ENCODE measurements around the gene PTCH1. TPM values are rescaled to one million over a fixed set of nuclear protein-coding genes. Genes with fewer than 3 reads are reported as not detected.

The PTCH1 gene
- total RNA-seq, 1 experiment from 2014 or later, result 6.6 TPM

DNA sequence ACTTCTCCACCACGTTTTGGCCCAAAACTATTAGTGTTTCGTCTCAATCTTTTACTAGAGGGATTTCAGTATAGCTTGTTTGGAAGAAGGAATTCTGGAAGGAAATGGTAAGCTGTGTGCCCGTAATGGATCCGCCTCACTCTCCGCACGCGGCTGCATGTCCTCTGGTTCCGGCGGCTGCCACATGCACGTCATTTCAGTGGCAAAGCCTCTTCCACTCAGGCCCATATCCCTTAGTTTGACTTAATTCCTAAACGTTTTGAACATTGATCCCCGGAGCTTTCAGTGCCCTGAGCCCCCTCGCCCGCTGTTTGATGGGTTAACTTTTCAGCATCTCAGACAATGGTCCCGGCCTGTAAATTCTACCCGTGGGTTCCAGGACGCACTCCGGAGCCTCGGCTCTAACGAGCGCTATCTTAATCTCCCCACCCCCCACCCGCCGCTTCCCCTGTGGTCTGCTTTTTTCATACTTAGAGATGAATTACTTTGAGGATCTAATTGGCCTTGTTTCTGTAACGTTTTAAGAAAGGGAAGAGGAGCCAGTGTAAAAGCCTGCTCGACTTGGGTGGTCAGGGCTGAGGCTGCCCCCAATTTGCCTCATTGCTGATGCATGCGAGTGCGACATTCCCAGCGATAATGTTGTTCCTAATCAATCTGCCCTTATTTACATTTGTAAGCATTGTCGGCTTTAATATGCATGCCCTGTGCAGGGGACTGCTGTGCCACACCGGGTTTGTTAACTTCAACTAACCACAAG lies 4.6 kb downstream of the PTCH1 start:
- ChIA-PET POLR2A (no interaction called here), CTCF (no interaction called here)
- BruUV-seq (replicated peaks), result no TSS peak
- in situ Hi-C loops (cut with HindIII; ENCODE audit: low pct_unique_long_range_greater_than_20kb, low sequenced_read_pairs) (no loop called here), intact Hi-C loops (cut with micrococcal nuclease; ENCODE audit: unreplicated experiment) (loop anchor here (10.0 kb wide), 1 partner anchor 1113 kb away; no protein-coding TSS in a partner anchor)
- DNase-seq (ENCODE audit: low read depth, low spot score) (no peak), ATAC-seq (no peak)
- peak overlapping the region; percentile 77; the same call in 1 of the 2 replicates for H3K27ac ChIP-seq (ENCODE audit: low read length)
- H3K4me1 ChIP-seq (ENCODE audit: control insufficient read depth, insufficient read depth, low read length), result no peaks in the 10 kb centered on the region
- H3K9me3 ChIP-seq (ENCODE audit: control insufficient read depth, insufficient read depth, low read depth, low read length), result no peaks in the 10 kb centered on the region
- H3K27me3 ChIP-seq (ENCODE audit: control insufficient read depth, insufficient read depth, low read length), result no peaks in the 10 kb centered on the region
- peak overlapping the region; percentile 78 to 82 for H3K4me3 ChIP-seq (ENCODE audit: low read depth in 2 of 2, low read length in 2 of 2)
- TF ChIP-seq REST (IDR thresholded peaks at IDR 0.05; ENCODE audit: insufficient read depth in 1 of 2, low read depth in 2 of 2, low read length in 1 of 2) (no peak), POLR2AphosphoS5 (IDR thresholded peaks at IDR 0.05; ENCODE audit: low read depth, low read length) (no peak), TCF7L2 (IDR thresholded peaks at IDR 0.05; ENCODE audit: low read depth, low read length) (no peak), CTCF (IDR thresholded peaks at IDR 0.05) (no peak), SIN3A (IDR thresholded peaks at IDR 0.05; ENCODE audit: borderline replicate concordance, insufficient read depth, low read depth, low read length) (no peak)
- no peaks in the 10 kb centered on the region; the same call in 1 of the 2 replicates for H3K36me3 ChIP-seq (ENCODE audit: control insufficient read depth, insufficient read depth, low read length)

DNA sequence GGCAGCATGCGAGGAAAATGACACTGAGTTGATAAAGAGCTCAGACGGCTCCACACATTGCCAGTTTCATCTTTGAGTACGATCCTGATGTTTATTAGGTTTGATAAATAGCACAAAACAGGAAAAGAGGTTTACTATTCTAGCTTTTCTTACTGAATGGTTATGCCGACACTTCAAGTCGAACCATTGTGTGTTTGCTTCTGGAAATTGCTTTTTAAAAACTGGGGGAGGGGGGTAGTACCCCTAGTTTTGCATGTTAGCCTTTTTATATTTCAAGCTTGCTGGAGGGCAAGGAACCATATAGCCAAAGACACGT lies 5.2 kb downstream of the PTCH1 start:
- Histone ChIP-seq H3K4me3 (ENCODE audit: low read depth in 2 of 2, low read length in 2 of 2) (peak overlapping the region; percentile 78 to 82), H3K27ac (ENCODE audit: low read length) (peak overlapping the region; percentile 77), H3K27me3 (ENCODE audit: control insufficient read depth, insufficient read depth, low read length) (no peaks in the 10 kb centered on the region), H3K9me3 (ENCODE audit: control insufficient read depth, insufficient read depth, low read depth, low read length) (no peaks in the 10 kb centered on the region), H3K4me1 (ENCODE audit: control insufficient read depth, insufficient read depth, low read length) (no peaks in the 10 kb centered on the region), H3K36me3 (ENCODE audit: control insufficient read depth, insufficient read depth, low read length) (no peaks in the 10 kb centered on the region; the same call in 1 of the 2 replicates)
- ATAC-seq (no peak), DNase-seq (ENCODE audit: low read depth, low spot score) (no peak)
- BruUV-seq (replicated peaks), result TSS peak; percentile 58
- TF ChIP-seq POLR2AphosphoS5 (IDR thresholded peaks at IDR 0.05; ENCODE audit: low read depth, low read length) (no peak), SIN3A (IDR thresholded peaks at IDR 0.05; ENCODE audit: borderline replicate concordance, insufficient read depth, low read depth, low read length) (no peak), TCF7L2 (IDR thresholded peaks at IDR 0.05; ENCODE audit: low read depth, low read length) (no peak), CTCF (IDR thresholded peaks at IDR 0.05) (no peak), REST (IDR thresholded peaks at IDR 0.05; ENCODE audit: insufficient read depth in 1 of 2, low read depth in 2 of 2, low read length in 1 of 2) (no peak)
- POLR2A ChIA-PET, result no interaction called here
- intact Hi-C loops (cut with micrococcal nuclease; ENCODE audit: unreplicated experiment) (loop anchor here (10.0 kb wide), 1 partner anchor 1113 kb away; no protein-coding TSS in a partner anchor), in situ Hi-C loops (cut with HindIII; ENCODE audit: low pct_unique_long_range_greater_than_20kb, low sequenced_read_pairs) (no loop called here)
- CTCF ChIA-PET, result no interaction called here

Measured in Panc1 (cell line).